Measurements from ENCODE around the gene PAK4.

Gene PAK4

DNA sequence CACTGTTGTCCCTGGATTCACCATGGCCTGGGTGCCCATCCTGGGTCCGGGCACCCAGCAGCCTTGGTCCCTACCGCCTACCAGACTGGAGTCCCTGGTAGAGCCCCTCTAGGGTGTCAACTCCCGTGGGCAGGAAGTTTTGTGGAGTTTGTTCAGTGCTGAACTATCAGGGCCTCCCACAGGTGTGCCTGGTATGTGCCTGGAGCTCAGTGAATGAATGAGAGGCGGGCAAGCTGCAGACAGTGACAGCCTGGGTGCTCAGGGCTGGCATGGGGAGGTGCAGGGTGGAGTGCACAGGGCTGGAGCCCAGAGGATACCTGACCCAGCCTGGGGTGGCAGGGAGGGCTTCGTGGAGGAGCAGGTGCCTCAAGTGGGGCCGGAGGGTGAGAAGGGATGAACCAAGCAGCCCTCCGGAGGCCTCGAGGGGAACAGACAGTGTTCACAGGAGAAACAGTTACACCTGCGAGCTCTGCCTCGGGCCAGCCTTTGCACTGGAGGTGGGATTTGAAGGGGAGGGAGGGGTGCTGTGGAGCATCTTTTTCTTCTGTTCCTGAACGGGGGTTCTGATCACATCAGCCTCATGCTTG, 29.6 kb downstream of the PAK4 start:
- Histone ChIP-seq H3K36me3 (peaks cover 11% of the 10 kb centered on the region), H3K9me3 (ENCODE audit: severe bottlenecking) (no peaks in the 10 kb centered on the region), H3K27me3 (ENCODE audit: insufficient read depth, low read depth, severe bottlenecking) (no peaks in the 10 kb centered on the region), H3K27ac (no peak overlapping the region), H3K4me3 (ENCODE audit: low read depth, low read length) (no peak overlapping the region)
- TF ChIP-seq, protein P1, sequence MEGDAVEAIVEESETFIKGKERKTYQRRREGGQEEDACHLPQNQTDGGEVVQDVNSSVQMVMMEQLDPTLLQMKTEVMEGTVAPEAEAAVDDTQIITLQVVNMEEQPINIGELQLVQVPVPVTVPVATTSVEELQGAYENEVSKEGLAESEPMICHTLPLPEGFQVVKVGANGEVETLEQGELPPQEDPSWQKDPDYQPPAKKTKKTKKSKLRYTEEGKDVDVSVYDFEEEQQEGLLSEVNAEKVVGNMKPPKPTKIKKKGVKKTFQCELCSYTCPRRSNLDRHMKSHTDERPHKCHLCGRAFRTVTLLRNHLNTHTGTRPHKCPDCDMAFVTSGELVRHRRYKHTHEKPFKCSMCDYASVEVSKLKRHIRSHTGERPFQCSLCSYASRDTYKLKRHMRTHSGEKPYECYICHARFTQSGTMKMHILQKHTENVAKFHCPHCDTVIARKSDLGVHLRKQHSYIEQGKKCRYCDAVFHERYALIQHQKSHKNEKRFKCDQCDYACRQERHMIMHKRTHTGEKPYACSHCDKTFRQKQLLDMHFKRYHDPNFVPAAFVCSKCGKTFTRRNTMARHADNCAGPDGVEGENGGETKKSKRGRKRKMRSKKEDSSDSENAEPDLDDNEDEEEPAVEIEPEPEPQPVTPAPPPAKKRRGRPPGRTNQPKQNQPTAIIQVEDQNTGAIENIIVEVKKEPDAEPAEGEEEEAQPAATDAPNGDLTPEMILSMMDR (IDR thresholded peaks at IDR 0.05; ENCODE audit: low read depth, low read length): no peak
- no peak for DNase-seq

DNA sequence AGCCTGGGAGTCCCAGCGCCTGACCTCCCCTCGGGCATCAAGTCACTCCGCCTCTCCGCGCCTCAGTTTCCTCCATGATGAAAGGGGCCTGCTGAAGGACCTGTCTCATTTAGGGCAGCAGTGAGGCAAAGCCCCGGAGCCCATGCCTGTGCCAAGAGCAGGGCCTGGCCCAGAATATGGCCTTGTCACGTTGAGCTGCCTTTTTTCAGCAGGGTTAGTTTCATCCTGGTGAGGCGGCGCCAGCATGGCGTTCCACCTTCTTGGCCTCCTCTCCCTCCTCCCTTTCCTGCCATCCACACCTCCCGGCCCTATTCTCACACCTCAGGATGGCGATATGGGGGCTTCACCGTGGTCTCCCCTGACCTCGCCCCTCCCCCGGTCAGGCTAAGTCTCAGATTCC, 30.2 kb downstream of the PAK4 start:
- no peak overlapping the region for H3K27ac ChIP-seq
- peaks cover 12% of the 10 kb centered on the region for H3K36me3 ChIP-seq
- no peaks in the 10 kb centered on the region for H3K27me3 ChIP-seq (ENCODE audit: insufficient read depth, low read depth, severe bottlenecking)
- TF ChIP-seq, protein P1 (IDR thresholded peaks at IDR 0.05; ENCODE audit: low read depth, low read length): no peak
- no peak overlapping the region for H3K4me3 ChIP-seq (ENCODE audit: low read depth, low read length)
- no peak for DNase-seq
- H3K9me3 ChIP-seq (ENCODE audit: severe bottlenecking): no peaks in the 10 kb centered on the region

DNA sequence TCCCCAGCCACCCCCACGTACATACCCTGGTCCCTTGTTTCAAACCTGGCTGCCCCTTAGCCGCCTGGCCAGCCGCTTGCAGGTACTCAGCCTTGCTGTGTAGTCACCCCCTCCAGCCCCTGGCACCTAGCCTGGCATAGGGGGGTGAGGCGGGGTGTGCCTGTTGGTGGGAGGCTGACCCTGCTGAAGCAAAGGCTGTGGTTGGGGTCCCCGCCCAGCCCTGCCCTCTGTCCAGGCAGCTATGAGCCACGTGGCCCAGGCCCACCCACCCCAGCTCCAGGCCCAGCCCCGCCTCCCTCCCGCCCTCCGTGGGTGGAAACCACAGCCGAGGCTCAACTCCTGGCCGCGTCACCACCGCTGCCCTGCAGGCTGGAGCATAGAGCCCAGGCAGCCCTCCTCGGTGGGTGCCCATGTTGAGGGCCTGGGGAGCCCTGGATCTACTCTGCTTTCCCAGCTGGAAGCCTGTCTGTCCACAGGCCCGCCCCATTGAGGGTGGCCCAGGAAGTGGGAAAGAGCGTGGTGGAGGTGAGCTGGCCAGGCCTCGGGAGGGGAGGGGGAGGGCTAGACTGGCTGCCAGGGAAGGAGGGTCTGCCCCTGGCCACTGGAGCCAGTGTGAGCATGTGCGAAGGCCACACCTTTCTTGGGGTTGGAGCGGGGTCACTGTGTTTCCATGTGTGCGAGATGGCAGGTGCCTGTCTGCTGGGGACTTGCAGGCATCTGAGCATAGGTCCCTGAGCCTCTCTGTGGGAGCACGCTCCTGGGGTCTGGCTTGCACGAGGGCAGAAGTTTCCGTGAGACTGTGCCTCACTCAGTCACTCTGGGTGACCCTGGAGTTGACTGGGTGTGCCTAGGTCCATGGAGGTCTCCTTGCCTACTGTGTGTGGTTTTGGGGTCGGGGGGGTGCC, 31.0 kb downstream of the PAK4 start:
- no peak overlapping the region for H3K4me3 ChIP-seq (ENCODE audit: low read depth, low read length)
- no peaks in the 10 kb centered on the region for H3K27me3 ChIP-seq (ENCODE audit: insufficient read depth, low read depth, severe bottlenecking)
- TF ChIP-seq, protein P1 (IDR thresholded peaks at IDR 0.05; ENCODE audit: low read depth, low read length): no peak
- peaks cover 12% of the 10 kb centered on the region for H3K36me3 ChIP-seq
- no peaks in the 10 kb centered on the region for H3K9me3 ChIP-seq (ENCODE audit: severe bottlenecking)
- no peak for DNase-seq
- no peak overlapping the region for H3K27ac ChIP-seq

DNA sequence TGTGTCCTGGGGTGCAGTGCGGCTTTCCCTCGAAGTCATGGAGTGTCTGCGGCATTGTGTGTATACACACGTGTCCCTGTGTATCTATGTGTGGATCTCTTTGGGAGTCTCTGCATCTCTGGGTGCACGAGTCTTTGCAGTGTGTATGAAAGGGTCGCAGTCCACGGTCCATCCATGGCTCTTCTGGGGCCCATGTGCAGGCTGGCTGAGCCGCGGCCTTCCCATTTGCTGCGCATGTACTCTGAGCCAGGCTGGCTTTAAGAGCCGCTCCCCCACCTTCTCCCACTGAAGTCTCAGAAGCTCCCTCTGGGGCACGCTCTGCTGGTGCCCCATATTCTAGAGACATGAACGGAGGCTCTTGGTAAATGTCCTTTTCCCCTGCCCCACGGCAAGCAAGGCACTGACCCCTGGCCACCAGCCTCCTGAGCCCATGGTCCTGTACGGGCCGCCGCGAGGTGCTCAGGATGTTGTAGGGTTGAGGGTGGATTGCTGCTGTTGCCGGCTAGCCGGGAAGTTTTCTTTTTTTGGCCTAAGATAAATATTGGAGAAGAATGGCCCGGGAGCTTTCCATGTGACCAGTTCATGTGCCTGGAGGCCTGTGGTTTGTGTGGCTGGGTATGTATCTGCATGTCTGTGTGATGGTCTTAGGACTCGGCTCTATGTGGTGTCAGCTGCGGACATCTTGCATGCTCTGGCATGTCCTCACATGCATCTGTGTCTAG, 31.9 kb downstream of the PAK4 start:
- Histone ChIP-seq H3K36me3 (peaks cover 12% of the 10 kb centered on the region), H3K9me3 (ENCODE audit: severe bottlenecking) (no peaks in the 10 kb centered on the region), H3K4me3 (ENCODE audit: low read depth, low read length) (no peak overlapping the region), H3K27ac (no peak overlapping the region), H3K27me3 (ENCODE audit: insufficient read depth, low read depth, severe bottlenecking) (no peaks in the 10 kb centered on the region)
- TF ChIP-seq, protein P1 (IDR thresholded peaks at IDR 0.05; ENCODE audit: low read depth, low read length): no peak
- DNase-seq: no peak

DNA sequence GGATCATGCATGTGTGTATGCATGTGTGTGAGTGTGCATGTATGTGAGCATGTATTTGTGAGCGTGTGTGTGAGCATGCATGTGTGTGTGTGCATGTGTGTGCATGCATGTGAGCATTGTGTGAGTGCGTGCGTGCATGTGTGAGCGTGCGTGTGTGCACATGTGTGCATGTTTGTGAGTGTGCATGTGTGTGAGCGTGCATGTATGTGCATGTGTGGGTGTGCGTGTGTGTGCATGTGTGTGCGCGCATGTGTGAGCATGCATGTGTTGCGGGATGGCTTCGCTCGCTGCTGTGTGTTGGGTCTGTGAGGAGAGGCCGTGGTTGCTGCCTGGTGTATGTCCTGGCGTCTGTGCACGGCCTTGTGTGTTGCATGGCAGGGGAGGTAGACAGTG, 32.4 kb downstream of the PAK4 start:
- TF ChIP-seq, protein P1 (IDR thresholded peaks at IDR 0.05; ENCODE audit: low read depth, low read length): no peak
- Histone ChIP-seq H3K27me3 (ENCODE audit: insufficient read depth, low read depth, severe bottlenecking) (no peaks in the 10 kb centered on the region), H3K9me3 (ENCODE audit: severe bottlenecking) (no peaks in the 10 kb centered on the region), H3K36me3 (peaks cover 12% of the 10 kb centered on the region), H3K4me3 (ENCODE audit: low read depth, low read length) (no peak overlapping the region), H3K27ac (no peak overlapping the region)
- no peak for DNase-seq
